ENCODE results near the gene ARVCF.
A peak's percentile ranks its signal among the peaks of the same experiment; 100 is the strongest.

ARVCF gene

DNA sequence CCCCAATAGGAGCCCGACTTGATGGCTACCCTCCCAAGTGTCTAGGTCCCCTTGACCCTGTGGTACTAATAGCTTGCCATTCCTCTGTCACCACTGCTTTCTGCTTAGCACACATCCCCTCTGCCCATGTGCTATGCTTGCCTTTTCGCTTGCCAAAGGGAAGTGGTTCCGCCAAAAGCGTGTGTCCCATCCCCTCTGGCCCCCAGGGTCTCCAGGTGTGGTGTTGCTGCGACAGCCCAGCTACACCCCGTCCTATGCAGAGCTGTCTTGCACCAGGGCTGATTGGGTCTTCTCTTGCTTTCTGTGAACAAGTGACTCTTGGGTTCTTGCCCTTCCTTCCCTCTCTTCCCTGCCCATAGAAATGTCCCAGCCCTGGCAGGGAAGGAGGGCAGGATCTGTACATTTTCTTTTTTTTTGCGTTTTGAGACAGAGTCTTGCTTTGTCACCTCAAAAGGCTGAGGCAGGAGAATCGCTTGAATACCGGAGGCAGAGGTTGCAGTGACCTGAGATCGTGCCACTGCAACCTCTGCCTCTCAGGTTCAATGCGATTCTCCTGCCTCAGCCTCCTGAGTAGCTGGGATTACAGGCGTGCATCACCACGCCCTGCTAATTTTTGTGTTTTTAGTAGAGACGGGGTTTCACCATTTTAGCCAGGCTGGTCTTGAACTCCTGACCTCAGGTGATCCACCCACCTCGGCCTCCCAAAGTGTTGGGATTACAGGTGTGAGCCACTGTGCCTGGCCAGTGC is 8.2 kb upstream of the ARVCF start:
- no peak for TF ChIP-seq JUND (IDR thresholded peaks at IDR 0.05; ENCODE audit: low read depth)
- in situ Hi-C loops (cut with HindIII; ENCODE audit: low pct_unique_long_range_greater_than_20kb, low sequenced_read_pairs) = no loop called here
- no peak for DNase-seq (ENCODE audit: low read depth in 1 of 2, low spot score in 1 of 2)

DNA sequence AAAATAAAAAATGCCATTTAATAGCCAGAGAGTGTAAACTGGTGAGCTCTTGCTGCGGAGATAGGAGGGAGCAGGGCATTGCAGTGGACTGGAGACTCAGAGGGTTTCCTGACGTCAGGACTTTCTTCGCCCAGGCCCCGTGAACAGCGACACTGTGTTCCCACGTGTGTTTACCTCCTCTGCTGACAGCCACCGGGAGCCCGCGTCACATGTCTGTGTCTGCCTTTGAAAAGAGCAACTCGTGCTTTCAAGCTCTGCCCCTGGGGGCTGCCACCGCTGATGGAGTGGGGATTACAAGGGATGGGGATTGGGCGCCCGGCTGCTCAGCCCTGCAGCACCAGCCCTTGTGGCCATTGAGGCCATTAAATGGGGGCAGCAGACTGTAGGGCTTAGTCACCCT is 7.6 kb upstream of the ARVCF start:
- DNase-seq (ENCODE audit: low read depth in 1 of 2, low spot score in 1 of 2) = no peak
- no peak for TF ChIP-seq JUND (IDR thresholded peaks at IDR 0.05; ENCODE audit: low read depth)
- in situ Hi-C loops (cut with HindIII; ENCODE audit: low pct_unique_long_range_greater_than_20kb, low sequenced_read_pairs) = no loop called here

- no peak for DNase-seq (ENCODE audit: low read depth in 1 of 2, low spot score in 1 of 2)
- in situ Hi-C loops (cut with HindIII; ENCODE audit: low pct_unique_long_range_greater_than_20kb, low sequenced_read_pairs) = no loop called here
- no peak for TF ChIP-seq JUND (IDR thresholded peaks at IDR 0.05; ENCODE audit: low read depth)
These were observed 6.5 kb upstream of the ARVCF start for GRCh38 chr22:20022978-20023613.

DNA sequence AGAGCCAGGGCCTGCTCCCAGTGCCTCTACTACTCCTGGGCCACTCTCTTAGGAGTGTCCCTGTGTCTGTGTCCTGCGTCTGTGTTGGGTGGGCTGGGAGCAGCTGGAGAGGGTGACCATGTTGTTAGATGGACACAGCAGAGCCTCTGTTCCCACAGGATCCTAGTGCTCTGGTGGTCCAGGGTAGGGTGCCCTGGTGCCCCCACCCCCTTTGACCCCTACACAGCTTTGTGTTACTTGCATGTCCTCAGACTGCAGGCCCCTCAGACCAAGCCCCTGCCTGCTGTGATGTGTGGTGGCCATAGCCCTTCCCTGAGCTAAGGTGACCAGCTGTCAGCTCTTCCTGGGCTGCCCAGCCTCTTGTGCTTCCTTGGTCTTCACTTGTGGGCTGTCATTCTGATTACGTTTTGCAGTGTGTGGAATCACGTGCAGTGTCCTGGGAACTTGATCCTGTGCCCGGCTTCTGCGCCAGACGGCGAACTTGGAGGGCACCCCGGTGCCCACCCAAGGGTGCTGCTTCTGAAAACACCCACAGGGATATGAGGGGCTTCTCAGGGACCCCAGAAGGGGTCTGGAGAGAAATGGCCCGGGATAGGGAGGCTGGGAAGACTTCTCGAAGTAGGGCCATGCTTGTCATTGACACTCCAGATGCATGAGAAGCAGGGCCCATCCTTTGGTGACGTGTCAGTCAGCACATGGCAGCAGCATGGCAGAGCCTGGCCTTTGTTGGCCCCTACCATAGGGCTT is 5.8 kb upstream of the ARVCF start:
- in situ Hi-C loops (cut with HindIII; ENCODE audit: low pct_unique_long_range_greater_than_20kb, low sequenced_read_pairs) = no loop called here
- no peak for TF ChIP-seq JUND (IDR thresholded peaks at IDR 0.05; ENCODE audit: low read depth)

DNA sequence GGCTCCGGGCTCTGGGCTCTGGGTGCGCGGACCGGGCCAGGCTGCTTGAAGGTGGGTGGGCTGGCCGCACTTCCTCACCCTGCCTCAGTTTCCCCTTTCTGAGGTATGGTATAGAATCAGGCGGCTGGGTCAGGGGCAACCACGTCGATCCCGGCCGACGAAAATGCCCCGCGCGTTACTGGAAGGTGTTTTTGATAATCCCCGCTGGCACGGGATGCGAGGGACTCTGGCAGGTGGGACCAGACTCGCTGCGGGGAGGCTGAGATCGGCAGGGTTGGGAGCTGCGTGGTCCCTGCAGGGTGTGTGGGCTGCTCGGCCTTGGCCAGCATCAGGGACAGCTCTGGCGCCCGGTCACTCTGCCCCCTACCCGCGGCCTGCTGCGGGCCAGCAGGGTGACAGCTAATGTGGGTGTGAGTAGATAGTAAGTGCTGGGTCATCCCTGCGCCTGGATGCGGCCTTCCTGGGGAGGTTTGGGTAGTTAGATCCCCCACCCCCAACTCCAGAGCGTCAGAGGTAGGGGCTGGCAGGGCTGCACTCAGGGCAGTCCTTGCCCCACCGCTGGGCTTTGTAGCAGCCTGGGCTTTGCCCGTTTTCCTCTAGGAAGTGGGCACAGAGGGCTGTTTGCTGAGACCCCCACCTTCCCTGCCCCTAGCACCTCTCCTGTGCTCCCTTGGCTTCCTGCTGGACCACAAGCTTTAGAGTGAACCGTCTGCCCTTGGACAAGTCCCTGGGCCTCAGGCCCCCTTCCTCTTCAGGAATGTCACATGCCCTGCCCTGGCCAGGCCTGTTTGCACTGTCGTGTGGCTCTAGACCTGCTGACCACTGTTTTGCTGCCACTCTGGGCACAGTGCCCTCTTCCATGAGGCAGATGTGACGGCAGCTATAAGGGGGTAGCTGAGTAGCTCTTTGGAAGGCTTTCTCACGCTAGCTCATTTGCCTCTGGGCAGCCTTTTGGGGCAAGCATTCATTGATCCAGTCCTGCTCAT is 4.9 kb upstream of the ARVCF start:
- in situ Hi-C loops (cut with HindIII; ENCODE audit: low pct_unique_long_range_greater_than_20kb, low sequenced_read_pairs) = no loop called here
- TF ChIP-seq JUND (IDR thresholded peaks at IDR 0.05; ENCODE audit: low read depth) = no peak
- peak in 1 of 2 experiments; percentile 37 for DNase-seq (ENCODE audit: low read depth in 1 of 2, low spot score in 1 of 2)

More for the DNA sequence above, 5.8 kb upstream of the ARVCF start:
- DNase-seq (ENCODE audit: low read depth in 1 of 2, low spot score in 1 of 2) = no peak

GRCh38 chr22:20020533-20021195 is 4.0 kb upstream of the ARVCF start, which contains the start of gene TANGO2:
Gene TANGO2 (plus strand): TSS chr22:20021110. CDS start chr22:20036799, 15,689 bp downstream.
- TF ChIP-seq JUND (IDR thresholded peaks at IDR 0.05; ENCODE audit: low read depth) = no peak
- in situ Hi-C loops (cut with HindIII; ENCODE audit: low pct_unique_long_range_greater_than_20kb, low sequenced_read_pairs) = no loop called here
- peak; percentile 80 to 91 for DNase-seq (ENCODE audit: low read depth in 1 of 2, low spot score in 1 of 2)

DNA sequence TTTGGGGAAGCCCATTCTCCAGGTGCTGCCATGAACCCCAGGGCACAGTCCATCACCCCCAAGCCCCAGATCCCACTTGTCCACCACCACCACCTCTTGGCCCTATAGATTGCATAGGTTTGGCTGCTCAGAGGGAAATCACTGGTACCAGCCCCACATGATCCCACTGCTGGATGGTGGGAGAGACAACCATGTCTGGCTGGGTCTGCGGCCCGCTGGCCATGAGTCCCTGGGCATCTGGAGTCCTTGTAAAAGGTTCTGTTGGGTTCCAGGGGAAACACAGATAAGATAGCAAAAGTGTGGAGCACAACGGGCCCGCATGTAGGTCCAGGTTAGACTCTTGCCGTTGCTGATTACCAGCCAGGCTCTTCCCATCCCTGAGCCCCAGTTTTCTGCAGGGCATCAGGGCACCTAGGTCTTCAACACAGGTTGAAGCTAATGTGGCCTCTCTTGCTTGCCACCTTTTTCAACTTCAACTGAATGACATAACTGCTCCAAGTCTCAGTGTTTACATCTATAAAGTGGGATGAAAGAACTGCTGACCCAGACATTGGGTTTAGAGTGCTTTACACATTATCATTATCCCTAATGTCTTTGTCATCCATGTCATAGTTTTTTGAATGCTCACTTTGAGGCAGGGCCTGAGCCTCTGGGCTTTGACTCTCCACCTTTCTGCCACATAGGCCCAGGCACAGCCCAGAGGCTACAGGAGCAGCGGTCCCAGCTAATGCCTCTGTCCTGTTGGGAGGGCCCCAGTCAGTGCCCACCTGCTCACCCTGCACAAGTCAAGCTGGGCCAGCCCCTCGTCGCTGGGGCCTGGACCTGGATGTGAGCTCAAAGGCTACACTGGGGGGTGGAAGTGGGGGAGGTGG is 3.3 kb upstream of the ARVCF start:
- in situ Hi-C loops (cut with HindIII; ENCODE audit: low pct_unique_long_range_greater_than_20kb, low sequenced_read_pairs) = no loop called here
- no peak for TF ChIP-seq JUND (IDR thresholded peaks at IDR 0.05; ENCODE audit: low read depth)
- no peak for DNase-seq (ENCODE audit: low read depth in 1 of 2, low spot score in 1 of 2)

DNA sequence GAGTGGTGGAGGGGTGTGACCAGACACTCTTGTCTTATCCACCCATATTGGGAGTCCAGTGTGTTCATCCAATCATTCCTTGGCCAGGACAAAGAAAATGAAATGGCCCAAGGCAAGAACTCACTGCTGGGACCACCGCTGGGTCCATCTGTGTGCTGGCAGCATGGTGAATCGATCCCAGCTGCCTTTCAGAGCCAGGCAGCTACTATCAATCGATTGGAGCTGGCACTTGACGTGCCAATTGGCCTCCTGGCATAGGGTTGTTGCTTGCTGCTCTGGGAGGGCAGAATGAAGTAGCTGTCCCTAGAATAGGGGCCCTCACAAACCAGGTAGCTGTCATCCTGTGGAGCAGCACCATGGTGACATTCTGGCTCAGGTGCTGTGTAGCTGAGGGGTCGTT is 1.4 kb upstream of the ARVCF start:
- DNase-seq (ENCODE audit: low read depth in 1 of 2, low spot score in 1 of 2) = no peak
- in situ Hi-C loops (cut with HindIII; ENCODE audit: low pct_unique_long_range_greater_than_20kb, low sequenced_read_pairs) = no loop called here
- no peak for TF ChIP-seq JUND (IDR thresholded peaks at IDR 0.05; ENCODE audit: low read depth)

GRCh38 chr22:20017622-20017958 is 967 bp upstream of the ARVCF start:
- in situ Hi-C loops (cut with HindIII; ENCODE audit: low pct_unique_long_range_greater_than_20kb, low sequenced_read_pairs) = no loop called here
- DNase-seq (ENCODE audit: low read depth in 1 of 2, low spot score in 1 of 2) = no peak
- TF ChIP-seq JUND (IDR thresholded peaks at IDR 0.05; ENCODE audit: low read depth) = no peak

- in situ Hi-C loops (cut with HindIII; ENCODE audit: low pct_unique_long_range_greater_than_20kb, low sequenced_read_pairs) = no loop called here
- no peak for DNase-seq (ENCODE audit: low read depth in 1 of 2, low spot score in 1 of 2)
- TF ChIP-seq JUND (IDR thresholded peaks at IDR 0.05; ENCODE audit: low read depth) = no peak
These were observed 471 bp downstream of the ARVCF start for GRCh38 chr22:20015971-20016733.
